Keratinocyte (primary cell): ENCODE data around the gene TTC16. TPM values are rescaled to one million over a fixed set of nuclear protein-coding genes. Genes with fewer than 3 reads are reported as not detected.

Experiments
- DNase-seq: peaks from one replicate; pipeline ENCODE4 v3.0.0-alpha.2; 2011; ENCODE audit warnings: low read depth, missing footprints, low spot score
- FAIRE-seq: peaks from 2 replicates; lab custom pipeline; 2011; peaks lifted over from hg19 to GRCh38; lab: Jason Lieb, UNC
- H2AFZ ChIP-seq: 2 replicates; pipeline ENCODE4 v1.6.0; 2012; ENCODE audit warnings: low read length, control low read depth, inconsistent platforms; ENCODE audit not compliant: control insufficient read depth
- H3K27ac ChIP-seq: 2 replicates; pipeline ENCODE4 v1.5.1; 2011; ENCODE audit warnings: low read length; ENCODE audit not compliant: control insufficient read depth, insufficient read depth
- H3K27me3 ChIP-seq: 3 replicates; pipeline ENCODE4 v1.6.0; 2011; ENCODE audit warnings: low read length; ENCODE audit not compliant: control insufficient read depth, insufficient read depth; ENCODE audit errors: extremely low read depth
- H3K36me3 ChIP-seq, 2 experiments: 2 replicates in 1 of 2; 3 replicates in 1 of 2; pipeline ENCODE4 v1.5.1; 2011; ENCODE audit warnings: low read length in 2 of 2, mild to moderate bottlenecking in 1 of 2; ENCODE audit not compliant: control insufficient read depth in 2 of 2, insufficient read depth in 2 of 2; ENCODE audit errors: extremely low read depth in 1 of 2
- H3K4me1 ChIP-seq: 3 replicates; pipeline ENCODE4 v1.5.1; 2011; ENCODE audit warnings: low read length; ENCODE audit not compliant: control insufficient read depth, insufficient read depth; ENCODE audit errors: extremely low read depth
- H3K4me2 ChIP-seq: 3 replicates; pipeline ENCODE4 v1.6.0; 2011; ENCODE audit warnings: low read depth, low read length; ENCODE audit not compliant: control insufficient read depth, insufficient read depth; ENCODE audit errors: extremely low read depth
- H3K4me3 ChIP-seq, 3 experiments: fragments of 200-600 bp in 1 of 3; sonication (generic) in 1 of 3; 2 replicates in 2 of 3; 3 replicates in 1 of 3; pipeline ENCODE4 v1.5.1; 2011 to 2016; ENCODE audit warnings: low read length in 3 of 3, mild to moderate bottlenecking in 3 of 3, control low read depth in 2 of 3, inconsistent platforms in 1 of 3, low read depth in 1 of 3, mixed read lengths in 1 of 3, mixed run types in 1 of 3, moderate library complexity in 1 of 3; ENCODE audit not compliant: control insufficient read depth in 2 of 3, insufficient read depth in 2 of 3; ENCODE audit errors: extremely low read depth in 1 of 3
- H3K79me2 ChIP-seq: 2 replicates; pipeline ENCODE4 v1.6.0; 2012; ENCODE audit warnings: low read length; ENCODE audit not compliant: control insufficient read depth, insufficient read depth
- H3K9ac ChIP-seq: 3 replicates; pipeline ENCODE4 v1.6.0; 2011; ENCODE audit warnings: low read length; ENCODE audit not compliant: control insufficient read depth, insufficient read depth; ENCODE audit errors: extremely low read depth
- H3K9me1 ChIP-seq: 3 replicates; pipeline ENCODE4 v1.6.0; 2011; ENCODE audit warnings: low read length; ENCODE audit not compliant: control insufficient read depth, insufficient read depth; ENCODE audit errors: extremely low read depth
- H3K9me3 ChIP-seq: 2 replicates; pipeline ENCODE4 v1.5.1; 2012; ENCODE audit warnings: low read depth, low read length; ENCODE audit not compliant: control insufficient read depth
- H4K20me1 ChIP-seq: 3 replicates; pipeline ENCODE4 v1.6.0; 2011; ENCODE audit warnings: low read length; ENCODE audit not compliant: control insufficient read depth, insufficient read depth; ENCODE audit errors: extremely low read depth
- EZH2 ChIP-seq: IDR thresholded peaks from one replicate; pipeline ENCODE4 v1.6.1; 2012; ENCODE audit warnings: inconsistent platforms, mild to moderate bottlenecking, low read length, moderate library complexity
- dilution Hi-C: fragments of 300-500 bp; cut with MboI; formaldehyde crosslinking; loops from one replicate; pipeline ENCODE4 v1.7.0; 2020; ENCODE audit warnings: low sequenced_read_pairs; ENCODE audit not compliant: extremely low pct_ligation_motif_present
- polyA plus RNA-seq, 5 experiments: library from polyadenylated mRNA; depleted of rRNA in 3 of 5; stranded (reverse) in 3 of 5; stranded (forward) in 1 of 5; unstranded in 1 of 5; fragments of >200 nt; gene quantifications; 1 replicate in 1 of 5; 2 replicates in 3 of 5; 3 replicates in 1 of 5; pipeline versions ENCODE4 v1.2.1 to v1.2.3, GENCODE V29; 2011 to 2012; ENCODE audit warnings: missing spikeins in 2 of 5, low read depth in 1 of 5, low replicate concordance in 1 of 5
- TF ChIP-seq, protein P1 (sequence below), 3 experiments: IDR thresholded peaks in 1 of 3; conservative IDR thresholded peaks in 1 of 3; optimal IDR thresholded peaks in 1 of 3; 2 replicates in 2 of 3; 3 replicates in 1 of 3; pipeline versions ENCODE3 to v1.5.1; 2011; ENCODE audit warnings: low read length in 3 of 3, mild to moderate bottlenecking in 3 of 3, moderate library complexity in 2 of 3, control low read depth in 1 of 3, inconsistent platforms in 1 of 3; ENCODE audit not compliant: insufficient read depth in 2 of 3; ENCODE audit errors: extremely low read depth in 1 of 3

Gene TTC16
- polyA plus RNA-seq, 1 donor (not counting 4 experiments of a cell fraction or from before 2014, with no cell fraction given) = not detected

DNA sequence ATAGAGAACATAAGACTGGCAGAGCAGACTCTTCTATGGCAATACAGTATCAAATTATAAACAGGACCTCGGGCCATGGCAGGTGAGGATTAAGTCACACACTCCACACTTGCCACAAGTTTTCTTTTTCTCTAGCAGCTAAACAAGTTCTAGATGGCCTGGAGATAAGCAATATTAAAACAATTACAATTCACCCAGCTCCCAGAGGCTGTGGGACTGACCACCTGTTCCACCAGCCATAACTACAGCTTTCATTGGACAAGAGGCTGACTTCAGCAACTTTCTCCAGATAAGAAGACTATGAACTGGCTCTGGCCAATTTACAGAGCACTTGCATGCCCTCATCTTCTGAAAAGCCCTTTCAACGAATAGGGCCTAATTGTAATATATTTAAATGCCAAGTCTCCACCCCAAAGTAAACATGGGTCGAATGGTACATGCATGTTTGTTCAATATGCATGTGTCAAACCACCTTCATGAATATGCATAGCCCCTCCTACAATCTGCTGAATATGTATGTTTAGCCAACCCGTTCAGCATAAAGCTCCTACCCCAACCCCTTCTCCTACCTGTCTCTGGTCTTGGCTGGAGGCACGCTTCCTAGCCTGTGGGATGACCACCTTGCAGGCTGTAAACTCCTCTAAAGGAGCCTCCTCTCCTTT lies 15.2 kb upstream of the TTC16 start:
- Histone ChIP-seq H3K27me3 (no peaks in the 10 kb centered on the region), H3K4me1 (peaks cover 4% of the 10 kb centered on the region), H3K9me1 (no peaks in the 10 kb centered on the region), H3K9me3 (no peaks in the 10 kb centered on the region), H3K4me3 (no peak overlapping the region), H3K36me3 (no peaks in the 10 kb centered on the region), H3K79me2 (no peaks in the 10 kb centered on the region), H3K9ac (no peak overlapping the region), H4K20me1 (no peaks in the 10 kb centered on the region), H2AFZ (no peak overlapping the region), H3K4me2 (no peak overlapping the region), H3K27ac (no peak overlapping the region)
- dilution Hi-C loops = no loop called here
- TF ChIP-seq, protein P1, sequence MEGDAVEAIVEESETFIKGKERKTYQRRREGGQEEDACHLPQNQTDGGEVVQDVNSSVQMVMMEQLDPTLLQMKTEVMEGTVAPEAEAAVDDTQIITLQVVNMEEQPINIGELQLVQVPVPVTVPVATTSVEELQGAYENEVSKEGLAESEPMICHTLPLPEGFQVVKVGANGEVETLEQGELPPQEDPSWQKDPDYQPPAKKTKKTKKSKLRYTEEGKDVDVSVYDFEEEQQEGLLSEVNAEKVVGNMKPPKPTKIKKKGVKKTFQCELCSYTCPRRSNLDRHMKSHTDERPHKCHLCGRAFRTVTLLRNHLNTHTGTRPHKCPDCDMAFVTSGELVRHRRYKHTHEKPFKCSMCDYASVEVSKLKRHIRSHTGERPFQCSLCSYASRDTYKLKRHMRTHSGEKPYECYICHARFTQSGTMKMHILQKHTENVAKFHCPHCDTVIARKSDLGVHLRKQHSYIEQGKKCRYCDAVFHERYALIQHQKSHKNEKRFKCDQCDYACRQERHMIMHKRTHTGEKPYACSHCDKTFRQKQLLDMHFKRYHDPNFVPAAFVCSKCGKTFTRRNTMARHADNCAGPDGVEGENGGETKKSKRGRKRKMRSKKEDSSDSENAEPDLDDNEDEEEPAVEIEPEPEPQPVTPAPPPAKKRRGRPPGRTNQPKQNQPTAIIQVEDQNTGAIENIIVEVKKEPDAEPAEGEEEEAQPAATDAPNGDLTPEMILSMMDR (optimal IDR thresholded peaks at IDR 0.05 in 1 of 3, IDR thresholded peaks at IDR 0.05 in 1 of 3, conservative IDR thresholded peaks at IDR 0.05 in 1 of 3; ENCODE audit: extremely low read depth in 1 of 3, insufficient read depth in 2 of 3, low read length in 3 of 3) = no peak
- no peak for TF ChIP-seq EZH2
- FAIRE-seq (no peak), DNase-seq (no peak)

DNA sequence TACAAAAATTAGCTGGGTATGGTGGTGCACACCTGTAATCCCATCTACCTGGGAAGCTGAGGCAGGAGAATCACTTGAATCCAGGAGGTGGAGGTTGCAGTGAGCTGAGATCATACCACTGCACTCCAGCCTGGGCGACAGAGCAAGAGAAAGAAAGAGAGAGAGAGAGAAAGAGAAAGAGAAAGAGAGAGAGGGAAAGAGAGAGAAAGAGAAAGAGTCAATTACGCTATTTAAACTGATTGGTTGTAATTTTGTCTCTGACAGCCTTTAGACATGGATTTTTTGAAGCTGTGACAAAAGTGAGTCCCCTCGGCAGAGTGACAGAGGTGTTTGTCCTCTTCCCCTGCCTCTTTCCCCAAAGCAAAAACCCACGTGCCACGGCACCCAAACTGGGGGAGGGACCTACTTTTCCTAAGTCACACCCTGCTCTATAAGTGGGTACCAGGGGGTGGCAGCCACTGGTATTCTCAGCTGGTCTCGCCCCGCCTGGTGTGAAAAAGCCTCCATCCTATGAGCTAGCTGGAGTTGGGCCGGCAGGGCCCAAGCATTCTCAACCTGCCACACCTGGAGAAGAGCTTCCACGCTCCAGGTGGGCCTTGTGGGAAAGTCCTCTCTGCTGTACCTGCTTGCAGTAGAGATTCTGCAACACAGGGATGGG lies 12.5 kb upstream of the TTC16 start:
- Histone ChIP-seq H3K9me3 (no peaks in the 10 kb centered on the region), H3K4me2 (no peak overlapping the region), H3K27ac (no peak overlapping the region), H3K9me1 (no peaks in the 10 kb centered on the region), H2AFZ (no peak overlapping the region), H3K27me3 (no peaks in the 10 kb centered on the region), H3K4me1 (peaks cover 4% of the 10 kb centered on the region), H3K36me3 (no peaks in the 10 kb centered on the region), H3K79me2 (no peaks in the 10 kb centered on the region), H3K9ac (no peak overlapping the region), H3K4me3 (no peak overlapping the region), H4K20me1 (no peaks in the 10 kb centered on the region)
- FAIRE-seq = no peak
- no peak for DNase-seq
- TF ChIP-seq EZH2 = no peak
- TF ChIP-seq, protein P1 (optimal IDR thresholded peaks at IDR 0.05 in 1 of 3, IDR thresholded peaks at IDR 0.05 in 1 of 3, conservative IDR thresholded peaks at IDR 0.05 in 1 of 3; ENCODE audit: extremely low read depth in 1 of 3, insufficient read depth in 2 of 3, low read length in 3 of 3) = no peak
- dilution Hi-C loops = no loop called here
